HepG2 (cell line): ENCODE results near the gene SLC17A9. TPM values are rescaled to one million over a fixed set of nuclear protein-coding genes. Genes with fewer than 3 reads are reported as not detected.

Source experiments
- DMAP1 ChIP-seq: IDR thresholded peaks from 2 replicates; pipeline ENCODE4 v1.6.1; 2016
- DR1 ChIP-seq: sonication (generic); formaldehyde crosslinking; IDR thresholded peaks from 2 replicates; pipeline ENCODE4 v1.8.0; 2021; ENCODE audit warnings: mild to moderate bottlenecking, missing genetic modification reagents, inconsistent platforms
- EP300 ChIP-seq, 3 experiments: sonication (generic) in 1 of 3; formaldehyde crosslinking in 1 of 3; IDR thresholded peaks; 2 replicates each; pipeline versions ENCODE4 v1.5.1 to v1.6.1; 2011 to 2020; ENCODE audit warnings: low read depth in 2 of 3, low read length in 2 of 3, borderline replicate concordance in 1 of 3, improper control_type of control experiment in 1 of 3, mild to moderate bottlenecking in 1 of 3, missing genetic modification reagents in 1 of 3, moderate library complexity in 1 of 3
- FOXA1 ChIP-seq, 2 experiments: fragments of 450-650 bp in 1 of 2; sonication (generic) in 1 of 2; formaldehyde crosslinking in 1 of 2; IDR thresholded peaks; 2 replicates each; pipeline versions ENCODE4 v1.4.0 to v1.6.1; 2016 to 2020; ENCODE audit warnings: missing genetic modification reagents in 1 of 2
- FOXK1 ChIP-seq: sonication (generic); formaldehyde crosslinking; IDR thresholded peaks from 2 replicates; pipeline ENCODE4 v1.4.0; 2020; ENCODE audit warnings: low read depth, missing genetic modification reagents, borderline replicate concordance
- GATAD1 ChIP-seq: IDR thresholded peaks from 2 replicates; pipeline ENCODE4 v1.6.1; 2016; ENCODE audit warnings: missing genetic modification reagents, missing compliant biosample characterization
- HDAC1 ChIP-seq: sonication (generic); formaldehyde crosslinking; IDR thresholded peaks from 2 replicates; pipeline ENCODE4 v1.5.1; 2020; ENCODE audit warnings: mild to moderate bottlenecking, missing genetic modification reagents
- MAZ ChIP-seq, 2 experiments: sonication (generic) in 1 of 2; formaldehyde crosslinking in 1 of 2; IDR thresholded peaks; 2 replicates each; pipeline versions ENCODE4 v1.5.0 to v1.6.1; 2012 to 2020; ENCODE audit warnings: low read depth in 2 of 2, mild to moderate bottlenecking in 2 of 2, borderline replicate concordance in 1 of 2, improper control_type of control experiment in 1 of 2, low read length in 1 of 2, missing genetic modification reagents in 1 of 2, moderate library complexity in 1 of 2
- RXRA ChIP-seq: sonication (generic); formaldehyde crosslinking; IDR thresholded peaks from 2 replicates; pipeline ENCODE4 v1.5.1; 2020; ENCODE audit warnings: missing genetic modification reagents
- TBL1XR1 ChIP-seq: fragments of 150-350 bp; IDR thresholded peaks from 2 replicates; pipeline ENCODE4 v1.6.1; 2014; ENCODE audit warnings: borderline replicate concordance, low read length; ENCODE audit not compliant: partially characterized antibody
- ZFX ChIP-seq: sonication (generic); formaldehyde crosslinking; IDR thresholded peaks from 2 replicates; pipeline ENCODE4 v1.4.0; 2020; ENCODE audit warnings: mild to moderate bottlenecking, low read depth, missing genetic modification reagents, moderate library complexity
- ZNF160 ChIP-seq: sonication (generic); formaldehyde crosslinking; IDR thresholded peaks from 2 replicates; pipeline ENCODE4 v1.8.0; 2022; ENCODE audit warnings: mild to moderate bottlenecking, inconsistent platforms, missing genetic modification reagents
- ZNF501 ChIP-seq: sonication (generic); formaldehyde crosslinking; IDR thresholded peaks from 2 replicates; pipeline ENCODE4 v1.5.1; 2020; ENCODE audit warnings: mild to moderate bottlenecking, moderate library complexity, missing genetic modification reagents
- polyA plus RNA-seq, 8 experiments: library from polyadenylated mRNA; depleted of rRNA in 3 of 8; stranded (reverse) in 7 of 8; unstranded in 1 of 8; fragments of >200 nt; fragmentation: Illumina TruSeq in 4 of 8; extraction: Trizol in 4 of 8; gene quantifications; 2 replicates each; pipeline versions ENCODE4 v1.2.1 to v1.2.3, GENCODE V29; 2011 to 2016; ENCODE audit warnings: low read depth in 4 of 8, missing spikeins in 1 of 8, mixed read lengths in 1 of 8; ENCODE audit not compliant: insufficient read depth in 1 of 8
- total RNA-seq, 5 experiments: library from RNA; depleted of rRNA; stranded (reverse); fragments of >200 nt; fragmentation: Illumina TruSeq; extraction: Trizol; gene quantifications; 2 replicates each; pipeline ENCODE4 v1.2.3, GENCODE V29; 2016; ENCODE audit warnings: low read depth in 1 of 5
- TF ChIP-seq, protein P1 (sequence below): sonication (generic); formaldehyde crosslinking; IDR thresholded peaks from 2 replicates; pipeline ENCODE4 v1.4.0; 2020; ENCODE audit warnings: missing genetic modification reagents
- TF ChIP-seq, protein P2 (sequence below): IDR thresholded peaks from 2 replicates; pipeline ENCODE4 v1.6.1; 2016; ENCODE audit warnings: low read depth, control low read depth
- TF ChIP-seq, protein P3 (sequence below): sonication (generic); formaldehyde crosslinking; IDR thresholded peaks from 2 replicates; pipeline ENCODE4 v1.8.0; 2022; ENCODE audit warnings: missing genetic modification reagents, mild to moderate bottlenecking, inconsistent platforms, borderline replicate concordance
- TF ChIP-seq, protein P4 (sequence below): sonication (generic); formaldehyde crosslinking; IDR thresholded peaks from 2 replicates; pipeline ENCODE4 v1.5.1; 2020; ENCODE audit warnings: missing genetic modification reagents, mild to moderate bottlenecking, borderline replicate concordance

The SLC17A9 gene
- total and polyA plus RNA-seq, 2 of the 13 experiments (the other 11 are each of a cell fraction or from before 2014, with no cell fraction given): 110 to 191 TPM

DNA sequence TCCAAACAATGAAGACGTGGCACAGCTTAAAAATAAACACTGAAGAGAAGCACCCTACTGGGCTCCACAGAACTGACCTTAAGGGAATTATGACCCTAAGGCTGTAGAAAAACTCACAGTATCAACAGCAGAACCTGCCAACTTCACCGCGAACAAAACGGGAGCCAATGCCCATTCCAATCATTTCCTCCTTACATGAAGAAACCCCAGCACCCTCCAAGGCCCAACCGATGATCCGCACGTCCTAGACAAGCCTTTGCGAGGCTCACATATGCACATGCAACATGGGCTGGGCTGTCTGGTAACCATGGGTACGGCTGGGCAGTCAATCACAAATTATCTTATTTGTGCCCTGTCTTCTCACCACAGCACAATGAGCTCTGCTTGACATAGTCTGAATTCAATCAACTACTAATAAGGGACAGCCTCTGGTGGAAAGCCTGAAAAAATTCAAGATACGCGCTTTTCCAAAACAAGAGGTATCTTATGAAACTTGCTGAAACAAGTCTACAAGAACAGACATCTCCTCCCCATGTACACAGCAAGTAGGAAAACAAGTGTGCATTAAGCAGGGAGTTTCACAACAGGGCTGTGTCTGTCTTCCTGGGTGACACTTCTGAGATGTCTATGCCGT is 27.9 kb upstream of the SLC17A9 start (continued):
- TF ChIP-seq, protein P1, sequence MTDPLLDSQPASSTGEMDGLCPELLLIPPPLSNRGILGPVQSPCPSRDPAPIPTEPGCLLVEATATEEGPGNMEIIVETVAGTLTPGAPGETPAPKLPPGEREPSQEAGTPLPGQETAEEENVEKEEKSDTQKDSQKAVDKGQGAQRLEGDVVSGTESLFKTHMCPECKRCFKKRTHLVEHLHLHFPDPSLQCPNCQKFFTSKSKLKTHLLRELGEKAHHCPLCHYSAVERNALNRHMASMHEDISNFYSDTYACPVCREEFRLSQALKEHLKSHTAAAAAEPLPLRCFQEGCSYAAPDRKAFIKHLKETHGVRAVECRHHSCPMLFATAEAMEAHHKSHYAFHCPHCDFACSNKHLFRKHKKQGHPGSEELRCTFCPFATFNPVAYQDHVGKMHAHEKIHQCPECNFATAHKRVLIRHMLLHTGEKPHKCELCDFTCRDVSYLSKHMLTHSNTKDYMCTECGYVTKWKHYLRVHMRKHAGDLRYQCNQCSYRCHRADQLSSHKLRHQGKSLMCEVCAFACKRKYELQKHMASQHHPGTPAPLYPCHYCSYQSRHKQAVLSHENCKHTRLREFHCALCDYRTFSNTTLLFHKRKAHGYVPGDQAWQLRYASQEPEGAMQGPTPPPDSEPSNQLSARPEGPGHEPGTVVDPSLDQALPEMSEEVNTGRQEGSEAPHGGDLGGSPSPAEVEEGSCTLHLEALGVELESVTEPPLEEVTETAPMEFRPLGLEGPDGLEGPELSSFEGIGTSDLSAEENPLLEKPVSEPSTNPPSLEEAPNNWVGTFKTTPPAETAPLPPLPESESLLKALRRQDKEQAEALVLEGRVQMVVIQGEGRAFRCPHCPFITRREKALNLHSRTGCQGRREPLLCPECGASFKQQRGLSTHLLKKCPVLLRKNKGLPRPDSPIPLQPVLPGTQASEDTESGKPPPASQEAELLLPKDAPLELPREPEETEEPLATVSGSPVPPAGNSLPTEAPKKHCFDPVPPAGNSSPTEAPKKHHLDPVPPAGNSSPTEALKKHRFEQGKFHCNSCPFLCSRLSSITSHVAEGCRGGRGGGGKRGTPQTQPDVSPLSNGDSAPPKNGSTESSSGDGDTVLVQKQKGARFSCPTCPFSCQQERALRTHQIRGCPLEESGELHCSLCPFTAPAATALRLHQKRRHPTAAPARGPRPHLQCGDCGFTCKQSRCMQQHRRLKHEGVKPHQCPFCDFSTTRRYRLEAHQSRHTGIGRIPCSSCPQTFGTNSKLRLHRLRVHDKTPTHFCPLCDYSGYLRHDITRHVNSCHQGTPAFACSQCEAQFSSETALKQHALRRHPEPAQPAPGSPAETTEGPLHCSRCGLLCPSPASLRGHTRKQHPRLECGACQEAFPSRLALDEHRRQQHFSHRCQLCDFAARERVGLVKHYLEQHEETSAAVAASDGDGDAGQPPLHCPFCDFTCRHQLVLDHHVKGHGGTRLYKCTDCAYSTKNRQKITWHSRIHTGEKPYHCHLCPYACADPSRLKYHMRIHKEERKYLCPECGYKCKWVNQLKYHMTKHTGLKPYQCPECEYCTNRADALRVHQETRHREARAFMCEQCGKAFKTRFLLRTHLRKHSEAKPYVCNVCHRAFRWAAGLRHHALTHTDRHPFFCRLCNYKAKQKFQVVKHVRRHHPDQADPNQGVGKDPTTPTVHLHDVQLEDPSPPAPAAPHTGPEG (CRISPR knock-in tag): 0 out of 2 replicates have a peak, but pooled peaks have one; percentile 19
- TF ChIP-seq ZFX (CRISPR knock-in tag): peak; percentile 43; the same call in 1 of the 2 replicates
- peak; percentile 54; the same call in 1 of the 2 replicates for TF ChIP-seq FOXK1 (CRISPR knock-in tag)
- TF ChIP-seq, protein P2, sequence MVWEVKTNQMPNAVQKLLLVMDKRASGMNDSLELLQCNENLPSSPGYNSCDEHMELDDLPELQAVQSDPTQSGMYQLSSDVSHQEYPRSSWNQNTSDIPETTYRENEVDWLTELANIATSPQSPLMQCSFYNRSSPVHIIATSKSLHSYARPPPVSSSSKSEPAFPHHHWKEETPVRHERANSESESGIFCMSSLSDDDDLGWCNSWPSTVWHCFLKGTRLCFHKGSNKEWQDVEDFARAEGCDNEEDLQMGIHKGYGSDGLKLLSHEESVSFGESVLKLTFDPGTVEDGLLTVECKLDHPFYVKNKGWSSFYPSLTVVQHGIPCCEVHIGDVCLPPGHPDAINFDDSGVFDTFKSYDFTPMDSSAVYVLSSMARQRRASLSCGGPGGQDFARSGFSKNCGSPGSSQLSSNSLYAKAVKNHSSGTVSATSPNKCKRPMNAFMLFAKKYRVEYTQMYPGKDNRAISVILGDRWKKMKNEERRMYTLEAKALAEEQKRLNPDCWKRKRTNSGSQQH (CRISPR knock-in tag): peak; percentile 9; the same call in 1 of the 2 replicates
- no peak for TF ChIP-seq DR1 (CRISPR knock-in tag)
- peak; percentile 93 for TF ChIP-seq ZNF501 (CRISPR knock-in tag)
- TF ChIP-seq ZNF160 (CRISPR knock-in tag): 0 out of 2 replicates have a peak, but pooled peaks have one; percentile 30
- TF ChIP-seq, protein P3, sequence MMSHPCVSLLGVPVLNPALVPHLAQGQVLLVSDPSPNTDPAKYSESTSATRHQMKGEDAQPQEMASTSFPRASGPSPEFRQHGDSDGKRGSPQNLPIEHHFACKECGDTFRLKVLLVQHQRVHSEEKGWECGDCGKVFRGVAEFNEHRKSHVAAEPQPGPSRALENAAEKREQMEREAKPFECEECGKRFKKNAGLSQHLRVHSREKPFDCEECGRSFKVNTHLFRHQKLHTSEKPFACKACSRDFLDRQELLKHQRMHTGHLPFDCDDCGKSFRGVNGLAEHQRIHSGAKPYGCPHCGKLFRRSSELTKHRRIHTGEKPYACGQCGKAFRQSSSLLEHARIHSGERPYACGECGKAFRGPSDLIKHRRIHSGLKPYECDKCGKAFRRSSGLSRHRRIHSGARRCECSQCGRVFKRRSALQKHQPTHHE: 0 out of 2 replicates have a peak, but pooled peaks have one; percentile 16
- peak; percentile 24 for TF ChIP-seq TBL1XR1
- TF ChIP-seq, protein P4, sequence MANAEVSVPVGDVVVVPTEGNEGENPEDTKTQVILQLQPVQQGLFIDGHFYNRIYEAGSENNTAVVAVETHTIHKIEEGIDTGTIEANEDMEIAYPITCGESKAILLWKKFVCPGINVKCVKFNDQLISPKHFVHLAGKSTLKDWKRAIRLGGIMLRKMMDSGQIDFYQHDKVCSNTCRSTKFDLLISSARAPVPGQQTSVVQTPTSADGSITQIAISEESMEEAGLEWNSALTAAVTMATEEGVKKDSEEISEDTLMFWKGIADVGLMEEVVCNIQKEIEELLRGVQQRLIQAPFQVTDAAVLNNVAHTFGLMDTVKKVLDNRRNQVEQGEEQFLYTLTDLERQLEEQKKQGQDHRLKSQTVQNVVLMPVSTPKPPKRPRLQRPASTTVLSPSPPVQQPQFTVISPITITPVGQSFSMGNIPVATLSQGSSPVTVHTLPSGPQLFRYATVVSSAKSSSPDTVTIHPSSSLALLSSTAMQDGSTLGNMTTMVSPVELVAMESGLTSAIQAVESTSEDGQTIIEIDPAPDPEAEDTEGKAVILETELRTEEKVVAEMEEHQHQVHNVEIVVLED (CRISPR knock-in tag): peak; percentile 48; the same call in 1 of the 2 replicates
- TF ChIP-seq RXRA (CRISPR knock-in tag): 0 out of 2 replicates have a peak, but pooled peaks have one; percentile 35
- no peak for TF ChIP-seq EP300 (IDR thresholded peaks at IDR 0.05; ENCODE audit: low read depth in 2 of 2, low read length in 2 of 2)
- no peak for TF ChIP-seq EP300 (CRISPR knock-in tag; IDR thresholded peaks at IDR 0.05; ENCODE audit: borderline replicate concordance)
- no peak for TF ChIP-seq GATAD1 (CRISPR knock-in tag)
- peak; percentile 24; the same call in 1 of the 2 replicates for TF ChIP-seq HDAC1 (CRISPR knock-in tag)
- no peak for TF ChIP-seq MAZ (IDR thresholded peaks at IDR 0.05; ENCODE audit: borderline replicate concordance, low read depth, low read length)
- TF ChIP-seq MAZ (CRISPR knock-in tag; IDR thresholded peaks at IDR 0.05; ENCODE audit: low read depth): 0 out of 2 replicates have a peak, but pooled peaks have one; percentile 23
- TF ChIP-seq DMAP1: peak; percentile 51; the same call in 1 of the 2 replicates
- no peak for TF ChIP-seq FOXA1 (IDR thresholded peaks at IDR 0.05)
- TF ChIP-seq FOXA1 (CRISPR knock-in tag; IDR thresholded peaks at IDR 0.05): peak; percentile 69
